Spleen (tissue), 11 donors: ENCODE results near the gene A4GALT. TPM values are rescaled to one million over a fixed set of nuclear protein-coding genes. Genes with fewer than 3 reads are reported as not detected.

Source experiments
- DNase-seq: peaks from one replicate; pipeline ENCODE4 v3.0.0-alpha.2; 2020
- H3K27ac ChIP-seq, 8 donors: fragments of 200-600 bp; sonication (generic) in 7 of 8; 1 replicate in 4 of 8; 2 replicates in 4 of 8; pipeline versions ENCODE4 v1.5.0 to v1.8.0; 2016 to 2021; ENCODE audit warnings: inconsistent platforms in 4 of 8, mild to moderate bottlenecking in 4 of 8, moderate library complexity in 1 of 8
- H3K27me3 ChIP-seq, 7 donors: fragments of 200-600 bp; sonication (generic) in 6 of 7; replicated peaks in 1 of 7; 1 replicate in 4 of 7; 2 replicates in 3 of 7; pipeline versions ENCODE4 v1.5.0 to v1.8.0; 2016 to 2021; ENCODE audit warnings: inconsistent platforms in 3 of 7, mild to moderate bottlenecking in 1 of 7
- H3K36me3 ChIP-seq, 6 donors: fragments of 200-600 bp; sonication (generic) in 5 of 6; 1 replicate in 4 of 6; 2 replicates in 2 of 6; pipeline versions ENCODE4 v1.5.0 to v1.8.0; 2016 to 2021; ENCODE audit warnings: inconsistent platforms in 2 of 6
- H3K4me1 ChIP-seq, 6 donors: fragments of 200-600 bp; sonication (generic) in 5 of 6; 1 replicate in 3 of 6; 2 replicates in 3 of 6; pipeline versions ENCODE4 v1.5.0 to v1.8.0; 2016 to 2021; ENCODE audit warnings: inconsistent platforms in 3 of 6
- H3K4me3 ChIP-seq, 8 donors: fragments of 200-600 bp; sonication (generic) in 7 of 8; 1 replicate in 4 of 8; 2 replicates in 4 of 8; pipeline versions ENCODE4 v1.5.0 to v1.8.0; 2016 to 2021; ENCODE audit warnings: inconsistent platforms in 4 of 8, mild to moderate bottlenecking in 4 of 8, moderate library complexity in 2 of 8
- H3K9me3 ChIP-seq, 8 donors: fragments of 200-600 bp; sonication (generic) in 7 of 8; 1 replicate in 4 of 8; 2 replicates in 4 of 8; pipeline versions ENCODE4 v1.5.0 to v1.8.0; 2016 to 2021; ENCODE audit warnings: inconsistent platforms in 4 of 8
- POLR2A ChIP-seq, 3 donors: fragments of 450-650 bp; IDR thresholded peaks; one replicate each; pipeline ENCODE4 v1.5.1; 2017; ENCODE audit warnings: antibody characterized with exemption in 3 of 3, mild to moderate bottlenecking in 1 of 3
- POLR2AphosphoS5 ChIP-seq, 3 donors: sonication (generic); formaldehyde crosslinking; IDR thresholded peaks; one replicate each; pipeline ENCODE4 v1.5.1; 2017; ENCODE audit warnings: antibody characterized with exemption in 3 of 3
- WGBS, 5 donors: extraction: QIAGEN DNeasy Blood & Tissue Kit in 3 of 5; methylation state at CpG; one replicate each; pipeline versions ENCODE4 v1.1.5 to v1.1.7; 2013 to 2018; 5-methylcytosine and 5-hydroxymethylcytosine counted together
- intact Hi-C: fragments of 100-400 bp; cut with DNase I; formaldehyde crosslinking; loops from one replicate; pipeline ENCODE4 v1.15.0; 2023; ENCODE audit warnings: low total_unique reads
- polyA plus RNA-seq, 3 donors: library from polyadenylated mRNA; stranded (reverse); fragments of 200-250 nt; gene quantifications; one replicate each; pipeline ENCODE4 v1.2.1, GENCODE V29; 2013
- total RNA-seq, 7 donors: library from RNA; depleted of rRNA in 3 of 7; stranded (reverse); fragments of >200 nt in 3 of 7; fragmentation: NEBNext Ultra II Directional in 4 of 7; extraction: Animal tissue kit (Norgen Biotek cat#: 25700) in 4 of 7; gene quantifications; one replicate each; pipeline versions ENCODE4 v1.1.0 to v1.2.1, GENCODE V29; 2016 to 2021
- TF ChIP-seq, protein P1 (sequence below), 11 experiments: fragments of 200-600 bp in 7 of 11; fragments of 450-650 bp in 4 of 11; sonication (generic) in 4 of 11; IDR thresholded peaks in 8 of 11; conservative IDR thresholded peaks in 3 of 11; 1 replicate in 7 of 11; 2 replicates in 4 of 11; pipeline versions ENCODE4 v1.4.0 to v1.8.0; 2016 to 2021; ENCODE audit warnings: antibody characterized with exemption in 11 of 11, inconsistent platforms in 4 of 11, mild to moderate bottlenecking in 1 of 11
- donor health status: healthy with polysubstance abuse.
- donor health status: DM: no; HTN: no; CAD: no; lungs with moderate emphysema.
- donor health status: DM: no; HTN: no; CAD: no.
- donor health status: Bipolar disorder and iron deficiency.
- donor health status: healthy.
- donor health status: DM: no; HTN: no; CAD: no.
- donor health status: DM: yes; HTN: yes; CAD: no.

Gene A4GALT
- total and polyA plus RNA-seq, 10 donors = 7.3 to 45.2 (median 20.8) TPM

DNA sequence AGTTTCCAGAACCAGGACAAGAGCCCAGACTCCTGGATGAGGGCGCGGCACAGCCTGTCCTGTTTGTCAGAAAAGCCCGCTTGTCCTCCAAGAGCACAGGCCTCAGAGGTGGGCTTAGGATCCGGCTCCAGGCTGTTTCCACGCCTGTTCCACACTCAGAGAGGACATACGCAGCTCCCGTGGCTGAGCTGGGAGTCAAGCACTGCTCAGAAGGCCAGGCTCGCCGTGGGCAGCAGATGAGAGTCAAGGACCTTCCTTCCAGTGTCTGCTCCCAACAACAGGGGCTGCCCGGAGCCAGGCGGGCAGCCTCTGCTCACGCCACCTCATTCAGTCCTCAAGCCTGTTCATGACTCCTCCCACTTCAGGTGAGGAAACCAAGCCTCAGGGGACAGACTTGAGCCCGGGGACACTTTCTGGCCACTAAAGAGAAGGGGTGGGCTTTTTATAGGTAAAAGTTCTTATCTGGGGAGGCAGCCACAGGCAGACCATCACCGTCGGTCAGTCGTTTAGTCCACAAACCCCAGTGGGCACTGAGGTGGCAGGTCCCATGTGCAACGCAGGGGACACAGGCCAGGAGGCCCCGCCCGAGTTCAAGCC, 75.2 kb downstream of the A4GALT start:
- peaks cover 0 to 13% (median 0%) of the 10 kb centered on the region in 6 donors for H3K36me3 ChIP-seq
- no peak for DNase-seq
- H3K9me3 ChIP-seq = no peaks in the 10 kb centered on the region
- 59 to 80% (median 69%) methylated on average over 16 to 19 of the region's 19 CpGs for WGBS, 5 donors
- peak overlapping the region; percentile 23 to 81 (median 68) for H3K27ac ChIP-seq
- no peaks in the 10 kb centered on the region for H3K27me3 ChIP-seq
- intact Hi-C loops = no loop called here
- peaks cover 60 to 91% (median 78%) of the 10 kb centered on the region in 6 donors for H3K4me1 ChIP-seq
- TF ChIP-seq, protein P1, sequence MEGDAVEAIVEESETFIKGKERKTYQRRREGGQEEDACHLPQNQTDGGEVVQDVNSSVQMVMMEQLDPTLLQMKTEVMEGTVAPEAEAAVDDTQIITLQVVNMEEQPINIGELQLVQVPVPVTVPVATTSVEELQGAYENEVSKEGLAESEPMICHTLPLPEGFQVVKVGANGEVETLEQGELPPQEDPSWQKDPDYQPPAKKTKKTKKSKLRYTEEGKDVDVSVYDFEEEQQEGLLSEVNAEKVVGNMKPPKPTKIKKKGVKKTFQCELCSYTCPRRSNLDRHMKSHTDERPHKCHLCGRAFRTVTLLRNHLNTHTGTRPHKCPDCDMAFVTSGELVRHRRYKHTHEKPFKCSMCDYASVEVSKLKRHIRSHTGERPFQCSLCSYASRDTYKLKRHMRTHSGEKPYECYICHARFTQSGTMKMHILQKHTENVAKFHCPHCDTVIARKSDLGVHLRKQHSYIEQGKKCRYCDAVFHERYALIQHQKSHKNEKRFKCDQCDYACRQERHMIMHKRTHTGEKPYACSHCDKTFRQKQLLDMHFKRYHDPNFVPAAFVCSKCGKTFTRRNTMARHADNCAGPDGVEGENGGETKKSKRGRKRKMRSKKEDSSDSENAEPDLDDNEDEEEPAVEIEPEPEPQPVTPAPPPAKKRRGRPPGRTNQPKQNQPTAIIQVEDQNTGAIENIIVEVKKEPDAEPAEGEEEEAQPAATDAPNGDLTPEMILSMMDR (IDR thresholded peaks at IDR 0.05 in 8 of 11, conservative IDR thresholded peaks at IDR 0.05 in 3 of 11) = no peak
- no peak for TF ChIP-seq POLR2A (IDR thresholded peaks at IDR 0.05)
- TF ChIP-seq POLR2AphosphoS5 (IDR thresholded peaks at IDR 0.05) = peak in 2 of 3 donors; percentile 15 to 39
- H3K4me3 ChIP-seq = peak overlapping the region in 3 of 8 donors; percentile 10 to 39 (median 20)

DNA sequence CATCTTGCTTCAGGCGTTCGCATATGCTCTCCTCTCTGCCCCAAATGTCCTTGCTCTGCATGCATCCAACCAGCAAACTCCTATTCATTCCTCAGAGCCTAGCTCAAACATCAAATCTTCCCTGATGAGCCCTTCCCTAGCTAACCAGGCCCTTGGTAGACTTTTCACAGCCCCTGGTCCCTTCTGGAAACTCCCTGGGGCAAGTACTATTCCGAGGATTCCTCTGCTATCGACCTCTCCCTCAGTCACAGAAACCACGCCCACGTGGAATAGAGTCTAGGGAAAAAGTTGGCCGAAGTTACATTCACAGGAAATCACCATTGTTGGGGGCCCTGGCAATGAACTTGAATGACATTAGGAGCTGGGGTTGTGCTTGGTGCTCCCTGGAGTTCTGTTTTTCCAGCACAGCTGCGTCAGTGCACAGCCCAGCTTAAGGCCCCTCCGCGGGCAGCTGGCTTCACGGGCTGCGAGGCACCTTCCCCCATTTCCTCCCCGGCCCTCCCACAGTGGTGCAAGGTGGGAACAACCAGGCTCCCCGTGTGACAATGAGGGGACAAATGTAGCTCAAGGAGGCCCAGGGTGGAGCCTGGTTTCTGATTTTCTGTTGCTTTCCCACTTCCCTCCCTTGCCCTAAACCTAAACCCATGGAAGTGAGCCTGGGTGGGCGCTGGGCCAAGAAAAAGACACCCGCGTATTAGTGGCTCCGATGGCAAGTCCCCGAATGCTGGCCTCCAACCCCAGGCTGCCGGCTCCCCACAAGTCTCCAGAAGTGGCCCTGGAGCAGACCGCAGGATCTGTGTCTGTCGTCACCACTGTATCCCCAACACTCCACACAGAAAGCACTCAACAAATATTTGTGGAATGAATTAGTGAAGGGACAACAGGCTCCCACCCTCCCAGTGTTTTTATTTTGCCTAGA, 76.0 kb downstream of the A4GALT start:
- no peak for TF ChIP-seq POLR2A (IDR thresholded peaks at IDR 0.05)
- TF ChIP-seq, protein P1 (IDR thresholded peaks at IDR 0.05 in 8 of 11, conservative IDR thresholded peaks at IDR 0.05 in 3 of 11) = no peak
- peak in 2 of 3 donors; percentile 16 to 37 for TF ChIP-seq POLR2AphosphoS5 (IDR thresholded peaks at IDR 0.05)
- Histone ChIP-seq H3K4me3 (peak overlapping the region in 2 of 8 donors; percentile 20 to 39), H3K27me3 (no peaks in the 10 kb centered on the region), H3K27ac (peak overlapping the region; percentile 23 to 81 (median 68)), H3K9me3 (no peaks in the 10 kb centered on the region), H3K36me3 (peaks cover 0 to 13% (median 0%) of the 10 kb centered on the region in 6 donors), H3K4me1 (peaks cover 60 to 95% (median 80%) of the 10 kb centered on the region in 6 donors)
- intact Hi-C loops = no loop called here
- DNase-seq = no peak
- 35 to 44% (median 38%) methylated on average over 21 to 22 of the region's 22 CpGs for WGBS, 5 donors

DNA sequence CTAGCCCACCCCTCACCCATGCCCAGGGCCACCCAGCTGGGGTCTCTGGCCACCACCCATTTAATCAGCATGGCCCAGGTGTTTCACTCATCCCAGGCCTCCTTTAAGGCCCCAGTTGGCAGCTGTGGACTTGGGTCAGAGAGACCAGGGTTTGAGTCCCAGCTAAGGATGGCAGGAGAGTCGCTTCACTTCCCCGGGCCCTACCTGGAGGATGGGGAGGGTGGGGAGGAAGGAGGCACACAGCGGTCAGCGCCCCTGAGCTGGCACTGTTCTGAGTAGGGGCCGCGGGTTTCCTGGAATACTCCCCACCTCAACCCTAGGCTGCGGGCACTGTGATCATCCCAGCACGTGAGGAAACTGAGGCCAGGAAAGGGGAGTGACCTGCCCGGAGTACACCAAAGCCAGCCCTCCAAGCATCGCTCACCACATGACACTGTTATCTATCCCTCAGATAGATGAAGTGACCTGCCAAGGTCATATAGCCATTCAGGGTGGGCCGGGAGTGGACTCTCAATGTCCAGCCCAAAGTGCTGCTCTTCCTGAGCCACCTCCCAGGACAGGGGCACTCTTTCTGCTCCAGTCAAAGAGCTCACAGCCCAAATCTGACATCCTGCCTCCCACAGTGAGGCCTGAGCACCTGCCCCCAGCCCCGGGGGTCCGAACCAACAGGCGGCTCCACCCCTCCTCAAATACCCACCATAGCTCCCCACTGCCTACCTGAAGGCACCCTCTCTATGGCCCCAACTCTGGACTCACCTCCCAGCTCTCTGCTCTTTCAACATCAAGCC, 76.8 kb downstream of the A4GALT start:
- Histone ChIP-seq H3K4me1 (peaks cover 60 to 100% (median 80%) of the 10 kb centered on the region in 6 donors), H3K4me3 (no peak overlapping the region), H3K36me3 (peaks cover 0 to 13% (median 0%) of the 10 kb centered on the region in 6 donors), H3K27me3 (no peaks in the 10 kb centered on the region), H3K27ac (peak overlapping the region in 7 of 8 donors; percentile 57 to 81 (median 70)), H3K9me3 (no peaks in the 10 kb centered on the region)
- DNase-seq = no peak
- intact Hi-C loops = no loop called here
- TF ChIP-seq POLR2A (IDR thresholded peaks at IDR 0.05) (no peak), POLR2AphosphoS5 (IDR thresholded peaks at IDR 0.05) (no peak)
- TF ChIP-seq, protein P1 (IDR thresholded peaks at IDR 0.05 in 8 of 11, conservative IDR thresholded peaks at IDR 0.05 in 3 of 11) = no peak
- WGBS, 5 donors = 69 to 92% (median 84%) methylated on average over 6 to 14 of the region's 14 CpGs
